ENCODE measurements around the gene B3GNT4.
"Not testable (repeated sequence)": the region's sequence is repeated elsewhere in the genome, so short reads cannot be mapped to it uniquely, and the experiment has no call there.

B3GNT4 gene

DNA sequence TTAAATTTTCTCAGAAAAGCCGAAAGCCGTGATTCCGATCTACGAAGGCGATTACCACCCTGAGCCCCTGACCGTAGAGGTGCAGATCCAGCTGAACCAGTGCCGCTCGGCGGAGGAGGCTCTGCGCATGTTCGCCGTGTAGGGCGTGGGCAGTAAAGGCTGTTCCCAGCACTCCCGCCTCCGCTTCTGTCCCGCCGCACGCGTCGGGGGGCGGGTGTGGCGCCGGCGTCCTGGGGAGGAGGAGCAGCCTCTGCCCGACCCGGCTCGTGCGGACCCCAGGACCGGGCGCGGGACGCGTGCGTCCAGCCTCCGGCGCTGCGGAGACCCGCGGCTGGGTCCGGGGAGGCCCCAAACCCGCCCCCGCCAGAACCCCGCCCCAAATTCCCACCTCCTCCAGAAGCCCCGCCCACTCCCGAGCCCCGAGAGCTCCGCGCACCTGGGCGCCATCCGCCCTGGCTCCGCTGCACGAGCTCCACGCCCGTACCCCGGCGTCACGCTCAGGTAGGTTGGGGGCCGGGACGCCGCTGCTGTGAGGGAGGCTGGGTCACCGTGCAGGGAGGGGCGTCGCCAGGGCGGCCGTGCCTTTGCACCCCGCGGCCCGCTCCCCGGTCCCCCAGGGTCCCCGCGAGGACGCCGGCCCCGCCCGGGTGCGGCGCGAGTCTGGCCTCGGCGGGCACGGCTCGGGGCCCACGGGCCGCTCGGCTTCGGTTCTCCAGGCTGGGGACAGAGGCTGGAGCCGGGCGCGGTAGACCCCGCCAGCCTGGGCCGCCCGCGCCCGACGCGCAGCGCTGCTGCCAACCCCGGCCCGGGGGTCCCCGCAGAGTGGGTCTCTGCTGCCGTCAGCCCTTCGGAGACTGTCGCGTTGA, at the start of gene B3GNT4:
B3GNT4 (plus strand) TSS at position 409 of the 866 bp plus-strand sequence. CDS start 910 bp downstream, outside the sequence.
- DNase-seq: peak; percentile 64 to 75

DNA sequence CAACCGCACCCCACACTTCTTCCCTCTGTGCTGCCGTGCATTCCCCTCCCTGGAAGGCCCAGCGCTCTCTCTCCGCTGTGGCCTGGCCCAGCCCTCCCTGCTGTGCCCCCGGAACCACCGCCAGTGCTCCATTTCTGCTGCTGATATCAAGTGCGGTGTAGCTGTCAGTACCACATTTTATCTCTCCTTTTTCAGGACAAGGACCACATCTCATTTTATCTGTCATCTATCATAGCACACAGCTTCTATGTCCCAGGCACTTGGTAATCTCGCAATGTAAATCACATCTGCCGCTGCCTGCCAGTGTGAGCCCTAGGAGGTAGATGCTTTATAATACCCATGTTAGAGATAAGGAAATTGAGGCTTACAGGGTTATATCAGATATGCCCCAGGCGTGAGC, 47.8 kb upstream of the B3GNT4 start:
- DNase-seq: no peak

DNA sequence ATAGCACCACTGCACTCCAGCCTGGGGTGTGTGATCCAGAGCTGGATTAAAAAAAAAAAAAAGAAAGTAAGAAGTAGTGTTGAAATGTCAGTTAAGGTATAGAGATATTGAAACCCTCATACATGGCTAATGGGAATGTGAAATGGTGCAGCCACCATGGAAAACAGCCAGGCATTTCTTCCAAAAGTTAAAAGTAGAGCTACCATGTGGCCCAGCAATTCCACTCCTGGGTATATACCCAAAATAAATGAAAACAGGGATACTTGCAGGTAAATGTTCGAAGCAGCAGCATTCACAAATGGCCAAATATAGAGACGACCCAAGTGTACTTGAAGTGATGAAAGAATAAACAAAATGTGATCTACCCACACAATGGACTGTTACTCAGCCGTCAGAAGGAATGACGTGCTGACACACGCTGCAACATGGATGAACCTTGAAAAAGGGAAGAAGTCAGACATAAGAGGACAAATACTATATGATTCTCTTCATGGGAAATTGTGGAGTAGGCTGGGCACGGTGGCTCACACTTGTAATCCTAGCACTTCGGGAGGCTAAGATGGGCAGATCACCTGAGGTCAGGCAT, 44.7 kb upstream of the B3GNT4 start:
- no peak for DNase-seq

DNA sequence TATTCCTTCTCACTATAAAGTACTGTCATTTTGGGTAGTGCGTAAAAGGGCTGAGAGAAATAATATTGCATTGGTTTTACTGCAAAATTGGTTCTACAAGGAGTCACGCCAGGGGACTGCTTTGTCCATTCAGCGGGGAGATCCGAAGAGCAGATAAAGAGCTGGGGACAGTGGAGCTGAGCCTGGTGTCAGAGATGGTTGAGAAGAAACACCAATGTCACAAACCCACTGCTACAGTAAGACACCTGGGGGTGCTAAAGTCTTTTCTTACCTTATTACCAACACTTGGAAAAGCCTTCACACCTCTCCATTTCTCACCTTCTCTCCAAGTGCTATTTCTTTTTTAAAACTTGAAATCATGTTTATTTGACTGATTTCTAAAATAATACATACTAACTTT, 43.6 kb upstream of the B3GNT4 start:
- DNase-seq: no peak

DNA sequence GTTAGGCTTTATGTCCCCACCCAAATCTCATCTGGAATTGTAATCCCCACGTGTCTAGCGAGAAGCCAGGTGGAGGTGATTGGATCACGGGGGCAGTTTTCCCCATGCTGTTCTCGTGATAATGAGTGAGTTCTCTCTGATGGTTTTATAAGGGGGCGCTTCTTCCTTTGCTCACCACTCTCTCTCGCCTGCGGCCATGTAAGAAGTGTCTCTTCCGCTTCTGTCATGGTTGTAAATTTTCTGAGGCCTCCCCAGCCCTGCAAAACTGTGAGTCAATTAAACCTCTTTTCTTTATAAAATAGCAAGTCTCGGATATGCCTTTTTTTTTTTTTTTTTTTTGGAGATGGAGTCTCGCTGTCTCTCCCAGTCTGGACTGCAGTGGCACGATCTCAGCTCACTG, 42.7 kb upstream of the B3GNT4 start:
- no peak for DNase-seq

DNA sequence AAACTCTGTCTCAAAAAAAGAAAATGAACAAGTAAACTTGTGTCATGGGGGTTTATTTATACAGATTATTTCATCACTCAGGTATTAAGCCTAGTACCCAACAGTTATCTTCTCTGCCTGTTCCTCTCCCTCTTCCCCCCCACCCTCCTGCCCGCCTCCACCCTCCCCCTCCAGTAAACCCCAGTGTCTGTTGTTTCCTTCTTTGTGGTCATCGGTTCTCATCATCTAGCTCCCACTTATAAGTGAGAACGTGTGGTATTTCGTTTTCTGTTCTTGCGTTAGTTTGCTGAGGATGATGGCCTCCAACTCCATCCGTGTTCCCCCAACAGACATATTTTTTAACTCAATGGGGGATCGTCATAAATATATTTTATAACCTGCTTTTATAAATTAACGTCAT, 41.8 kb upstream of the B3GNT4 start:
- DNase-seq: no peak

DNA sequence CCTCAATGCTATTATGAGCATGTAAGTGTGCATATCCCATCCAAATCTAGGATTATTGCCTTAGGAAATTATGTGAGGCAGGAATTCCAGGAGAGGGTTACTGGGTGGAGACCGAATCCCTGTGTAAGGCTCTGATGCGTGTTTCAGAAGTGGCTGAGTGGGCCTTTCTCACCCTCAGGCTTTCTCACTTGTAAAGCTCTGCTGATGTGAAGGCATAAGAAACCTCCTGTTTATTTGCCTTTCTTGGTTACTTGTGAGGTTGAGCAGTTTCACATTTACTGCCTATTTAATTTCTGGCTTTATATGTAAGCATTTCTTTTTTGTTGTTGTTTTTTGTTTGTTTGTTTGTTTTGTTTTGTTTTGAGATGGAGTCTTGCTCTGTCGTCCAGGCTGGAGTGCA, 40.5 kb upstream of the B3GNT4 start:
- DNase-seq: no peak

DNA sequence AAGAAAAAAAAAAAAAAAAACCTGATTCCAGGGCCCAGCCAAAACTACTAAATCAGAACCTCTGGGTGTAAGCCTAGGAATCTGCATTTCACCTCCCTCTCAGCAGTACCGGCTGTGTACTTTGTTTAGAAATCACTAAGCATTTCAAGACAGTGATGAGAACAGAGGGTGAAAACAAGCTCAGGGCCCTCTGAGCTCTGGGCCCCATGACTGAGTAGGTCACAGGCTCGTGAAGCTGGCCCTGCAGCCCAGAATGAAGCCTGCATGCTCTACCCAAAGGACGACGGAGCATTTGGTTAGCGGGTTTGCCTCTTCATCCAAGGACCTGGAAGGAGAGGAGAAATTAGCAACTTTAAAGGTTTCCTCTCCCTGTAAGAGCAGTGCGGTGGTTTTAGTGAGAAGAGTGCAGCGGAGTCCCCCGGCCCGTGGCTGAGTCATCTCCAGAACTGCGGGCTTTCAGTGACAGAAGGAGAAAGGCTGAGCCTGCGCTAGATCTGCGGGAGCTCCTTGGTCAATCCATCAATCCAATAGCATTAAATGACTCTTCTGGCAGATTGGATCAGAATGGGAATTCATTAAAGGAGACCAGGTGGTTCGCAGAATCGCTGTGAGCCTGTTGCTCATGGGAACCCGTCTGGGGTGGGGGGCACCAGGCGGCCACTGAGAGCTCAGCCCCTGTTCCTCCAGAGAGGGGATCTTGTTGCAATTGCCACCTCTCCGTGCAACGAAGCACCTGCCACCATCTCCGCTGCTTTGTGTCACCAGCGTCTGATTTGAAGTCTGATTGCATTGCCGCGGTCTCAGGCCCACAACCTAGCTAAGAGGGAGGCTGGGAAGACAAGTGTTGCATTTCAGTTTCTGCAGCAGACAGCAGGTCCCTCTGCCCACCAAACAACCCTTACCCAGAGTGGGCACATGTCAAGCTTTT, 36.8 kb upstream of the B3GNT4 start:
- peak; percentile 51 to 61 for DNase-seq

DNA sequence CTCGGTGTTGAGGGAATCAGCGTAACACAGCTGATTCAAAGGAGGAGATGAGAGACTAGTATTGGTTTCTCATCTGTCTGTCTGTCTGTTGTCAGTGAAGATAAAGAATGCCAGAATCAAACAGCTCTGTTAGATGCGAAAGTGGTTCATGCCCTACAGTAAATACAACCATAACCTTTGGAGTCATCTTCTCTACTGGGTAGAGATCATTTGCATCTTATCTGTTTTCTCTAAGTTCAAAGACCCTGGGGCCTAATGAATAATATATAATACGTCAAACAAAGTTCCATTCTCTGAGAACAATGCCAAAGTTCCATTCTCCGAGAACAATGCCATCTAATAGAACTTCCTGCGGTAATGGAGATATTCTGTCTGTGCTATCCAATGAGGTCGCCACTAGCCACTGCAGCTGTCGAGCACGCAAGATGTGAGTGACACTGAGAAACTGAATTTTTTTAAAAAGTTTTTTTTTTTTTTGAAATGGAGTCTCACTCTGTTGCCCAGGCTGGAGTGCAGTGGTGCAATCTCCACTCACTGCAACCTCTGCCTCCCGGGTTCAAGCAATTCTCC, 36.1 kb upstream of the B3GNT4 start:
- no peak for DNase-seq

DNA sequence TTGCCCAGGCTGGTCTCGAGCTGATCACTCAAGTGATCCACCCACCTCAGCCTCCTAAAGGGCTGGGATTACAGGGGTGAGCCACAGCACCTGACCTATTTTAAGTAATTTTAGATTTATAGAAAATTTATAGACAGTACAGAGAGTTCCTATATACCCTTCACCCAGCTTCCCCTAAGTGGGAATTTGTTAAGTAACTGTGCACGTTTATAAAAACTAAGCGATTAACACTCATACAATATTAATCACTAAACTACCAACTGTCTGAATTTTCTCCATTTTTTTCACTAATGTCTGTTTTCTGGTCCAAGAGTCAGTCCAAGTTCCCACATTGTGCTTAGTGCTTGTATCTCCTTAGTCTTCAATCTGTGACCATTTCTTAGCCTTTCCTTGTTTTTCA, 35.0 kb upstream of the B3GNT4 start:
- no peak for DNase-seq

DNA sequence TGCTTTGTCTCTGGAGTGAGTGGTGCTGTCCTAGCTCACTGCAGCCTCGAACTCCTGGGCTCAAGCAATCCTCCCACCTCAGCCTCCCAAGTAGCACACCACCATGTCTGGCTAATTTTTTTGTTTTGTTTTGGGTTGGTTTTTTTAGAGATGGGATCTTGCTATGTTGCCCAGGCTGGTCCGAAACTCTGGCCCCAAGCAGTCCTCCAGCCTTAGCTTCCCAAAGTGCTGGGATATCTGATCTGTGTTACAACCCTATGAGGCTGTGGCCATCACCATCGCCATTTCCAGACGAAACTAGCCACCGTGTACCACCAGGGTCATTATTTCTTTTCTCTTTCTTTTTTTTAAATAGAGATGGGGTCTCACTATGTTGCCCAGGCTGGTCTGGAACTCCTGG, 32.1 kb upstream of the B3GNT4 start:
- DNase-seq: no peak

DNA sequence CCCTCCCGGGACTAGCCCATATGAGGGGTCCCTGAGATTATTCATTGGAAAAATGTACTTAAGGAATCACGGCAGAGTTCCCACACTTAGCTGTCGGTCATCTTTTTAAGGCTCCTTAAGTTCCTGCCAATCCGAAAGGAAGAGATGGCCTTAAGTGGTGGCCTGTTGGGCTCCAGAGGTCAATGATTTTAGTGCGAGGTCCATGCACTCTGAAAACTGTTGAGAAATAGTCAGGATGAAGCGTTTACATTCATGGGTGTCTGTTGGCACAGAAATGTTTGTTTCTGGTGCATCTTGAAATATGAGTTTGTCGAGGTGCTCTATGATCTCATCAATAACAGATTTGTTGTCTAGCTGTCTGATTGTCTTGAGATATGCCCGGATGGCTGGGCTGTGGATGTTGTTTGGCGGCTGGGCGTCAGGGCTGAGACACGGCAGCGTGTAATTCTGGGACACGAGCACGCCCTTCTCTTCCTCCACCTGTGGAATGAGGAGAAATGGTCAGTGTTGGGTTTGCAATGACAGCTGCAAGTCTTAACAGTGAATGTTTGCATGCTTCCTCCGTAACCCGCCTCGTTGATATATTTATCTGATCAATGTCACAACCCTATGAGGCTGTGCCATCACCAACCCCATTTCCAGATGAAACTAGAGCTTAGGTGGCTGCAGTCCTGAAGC, 31.1 kb upstream of the B3GNT4 start:
- no peak for DNase-seq

DNA sequence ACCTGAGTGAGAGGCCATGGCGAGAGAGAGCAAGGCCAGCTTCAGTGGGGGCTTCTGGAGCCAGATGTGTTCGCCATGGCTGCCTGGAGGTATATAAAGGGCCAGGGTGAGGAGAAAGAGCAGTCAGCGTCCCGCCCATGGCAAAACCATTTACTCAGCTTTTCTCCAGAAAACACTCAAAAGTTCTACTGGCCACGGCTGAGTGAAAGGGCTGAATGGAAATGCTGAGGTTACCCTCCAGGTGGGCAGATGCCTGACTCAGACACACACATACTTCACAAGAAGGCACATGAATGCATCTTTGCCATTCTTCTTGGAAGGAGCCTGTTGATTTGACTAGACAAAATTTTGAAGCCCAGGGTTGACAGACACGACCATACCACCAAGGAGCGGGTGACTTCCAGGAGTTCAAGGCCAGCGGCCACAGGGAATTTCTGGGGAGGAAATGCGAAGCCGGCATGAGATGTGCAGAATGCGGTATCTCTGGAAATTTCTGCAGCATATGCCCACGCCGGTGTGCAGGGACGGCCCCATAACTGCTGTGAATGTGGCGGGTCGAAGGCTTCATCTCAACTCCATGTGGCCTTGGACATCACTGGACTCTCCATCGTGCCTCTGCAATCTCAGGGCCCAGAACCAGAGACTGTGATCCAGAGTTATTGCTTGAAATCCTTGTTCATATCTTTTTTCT, 29.2 kb upstream of the B3GNT4 start, which contains the start of gene IL31:
IL31 (minus strand) TSS at position 67 of the 691 bp plus-strand sequence; CDS start at position 18, 49 bp downstream.
- peak in 1 of 2 donors; percentile 20 for DNase-seq

DNA sequence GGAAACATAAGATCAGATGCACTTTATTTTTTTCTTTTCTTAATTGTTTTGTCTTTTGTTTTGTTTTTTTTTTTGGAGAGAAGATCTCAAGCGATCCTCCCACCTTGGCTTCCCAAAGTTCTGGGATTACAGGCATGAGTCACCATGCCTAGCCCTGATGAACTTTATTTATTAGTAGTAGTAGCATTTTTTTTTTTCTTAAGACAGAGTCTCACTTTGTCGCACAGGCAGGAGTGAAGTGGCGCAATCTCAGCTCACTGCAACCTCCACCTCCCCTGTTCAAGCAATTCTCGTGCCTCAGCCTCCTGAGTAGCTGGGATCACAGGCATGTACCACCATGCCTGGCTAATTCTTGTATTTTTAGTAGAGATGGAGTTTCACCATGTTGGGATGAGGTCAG, 27.0 kb upstream of the B3GNT4 start:
- DNase-seq: not testable (repeated sequence)

DNA sequence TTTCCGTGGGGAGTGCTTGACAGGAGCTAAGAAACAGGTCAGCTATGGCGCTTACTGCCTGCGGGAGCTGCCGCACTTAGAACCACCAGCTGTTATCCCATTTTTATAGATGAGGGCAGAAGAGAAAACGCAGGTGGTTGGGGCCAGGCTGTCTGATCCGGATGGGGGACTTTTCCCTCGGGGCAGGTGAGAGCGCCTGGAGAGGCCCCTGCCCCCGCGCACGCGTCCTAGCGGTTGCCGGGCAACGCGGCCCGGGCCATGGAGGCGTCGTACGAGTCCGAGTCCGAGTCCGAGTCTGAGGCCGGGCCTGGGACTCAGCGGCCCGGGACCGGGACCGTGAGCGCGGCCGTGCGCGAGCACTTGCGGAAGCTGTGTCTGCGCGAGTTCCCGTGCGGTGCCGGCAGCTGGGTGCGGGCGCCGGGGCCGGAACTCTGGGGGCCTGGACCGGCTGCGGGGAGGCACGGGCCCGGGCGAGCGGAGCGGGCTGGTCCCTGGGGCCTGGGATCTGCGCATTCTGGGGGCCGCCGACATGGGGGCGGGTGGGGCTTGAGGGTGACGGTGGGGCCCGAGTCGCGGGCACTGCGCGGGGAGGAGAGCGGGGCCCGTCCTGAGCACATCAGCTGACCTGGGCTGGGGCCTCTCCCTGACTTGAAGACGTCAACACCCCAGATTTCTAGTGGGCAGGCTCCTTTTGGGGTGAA, 20.5 kb upstream of the B3GNT4 start, which contains the start of gene LRRC43:
LRRC43 (plus strand) TSS at position 237 of the 701 bp plus-strand sequence; CDS start at position 259, 22 bp downstream.
- DNase-seq: peak; percentile 42 to 46

DNA sequence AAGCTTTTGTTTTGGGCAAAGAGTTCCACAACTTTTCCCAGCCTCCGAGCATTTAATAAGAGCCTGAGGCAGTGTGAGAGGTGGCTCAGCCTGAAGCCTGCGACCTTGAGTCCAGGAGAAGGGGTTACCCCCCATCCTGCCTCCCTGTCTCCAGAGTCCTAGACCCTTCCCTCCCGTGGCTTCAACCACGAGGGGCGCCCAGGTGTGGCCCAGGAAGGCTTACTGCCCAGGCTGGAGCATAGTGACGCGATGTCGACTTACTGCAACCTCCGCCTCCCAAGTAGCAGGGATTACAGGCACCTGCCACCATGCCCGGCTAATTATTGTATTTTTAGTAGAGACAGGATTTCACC, 19.9 kb upstream of the B3GNT4 start:
- DNase-seq: no peak

DNA sequence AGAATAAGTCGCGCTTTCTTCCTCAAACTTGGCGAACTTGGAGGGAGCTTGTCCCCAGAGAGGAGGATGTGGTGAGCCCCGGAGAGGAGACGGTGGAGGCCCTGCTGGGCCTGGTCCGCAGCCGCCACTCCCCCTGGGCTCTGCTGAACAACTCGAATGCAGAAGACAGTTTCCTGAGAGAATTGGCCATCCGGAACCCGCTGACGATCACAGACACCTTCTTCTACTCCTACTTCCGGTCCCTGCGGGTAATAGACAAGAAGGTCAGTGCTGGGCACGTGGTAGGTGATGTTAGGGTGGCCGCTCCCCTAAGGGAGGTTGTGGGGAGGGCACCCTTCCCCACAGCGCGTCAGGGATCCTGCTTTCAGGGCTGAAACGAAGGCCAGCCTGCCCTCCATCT, 19.0 kb upstream of the B3GNT4 start:
- DNase-seq: no peak

DNA sequence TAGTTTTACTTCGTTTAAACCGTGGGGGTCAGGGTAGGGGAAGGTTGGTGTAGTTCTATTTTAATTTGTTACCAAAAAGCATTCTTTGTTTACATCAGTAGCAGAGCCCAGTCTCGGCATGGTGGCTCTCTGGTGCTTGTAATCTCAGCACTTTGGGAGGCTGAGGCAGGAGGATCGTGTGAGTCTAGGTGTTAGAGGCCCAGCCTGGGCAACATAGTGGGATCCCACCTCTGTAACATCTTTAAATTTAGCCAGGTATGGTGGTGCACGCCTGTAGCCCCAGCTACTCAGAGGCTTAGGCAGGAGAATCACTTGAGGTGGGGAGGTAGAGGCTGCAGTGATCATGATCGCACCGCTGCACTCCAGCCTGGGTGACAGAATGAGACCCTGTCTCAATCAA, 18.4 kb upstream of the B3GNT4 start:
- DNase-seq: no peak

DNA sequence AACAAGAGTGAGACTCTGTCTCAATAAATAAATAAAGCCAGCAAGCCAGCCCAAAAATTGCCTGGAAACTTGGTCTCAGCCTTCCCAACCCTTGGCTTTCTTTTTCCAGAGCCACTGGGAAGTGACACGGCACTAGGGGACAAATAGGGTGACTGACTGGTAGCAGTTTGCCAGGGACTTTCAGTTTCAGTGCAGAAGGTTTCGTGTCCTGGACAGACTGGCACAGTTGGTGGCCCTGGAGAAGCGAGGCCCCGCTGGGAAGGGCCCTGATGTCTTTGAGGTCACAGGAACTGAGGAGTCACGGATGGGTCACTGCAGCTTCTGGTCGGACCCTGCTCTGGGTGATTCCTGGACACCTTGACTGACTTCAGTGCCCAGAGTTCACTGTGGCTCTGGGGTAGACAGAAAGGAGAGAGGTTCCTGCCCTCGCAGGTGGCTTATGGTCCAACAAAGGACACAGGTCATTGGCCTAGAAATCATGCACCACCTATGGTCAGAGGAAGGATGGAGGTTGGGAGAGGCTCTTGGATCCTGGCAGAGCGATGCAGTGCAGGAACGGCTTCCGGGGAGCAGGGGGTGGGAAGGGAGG, 17.9 kb upstream of the B3GNT4 start:
- no peak for DNase-seq

DNA sequence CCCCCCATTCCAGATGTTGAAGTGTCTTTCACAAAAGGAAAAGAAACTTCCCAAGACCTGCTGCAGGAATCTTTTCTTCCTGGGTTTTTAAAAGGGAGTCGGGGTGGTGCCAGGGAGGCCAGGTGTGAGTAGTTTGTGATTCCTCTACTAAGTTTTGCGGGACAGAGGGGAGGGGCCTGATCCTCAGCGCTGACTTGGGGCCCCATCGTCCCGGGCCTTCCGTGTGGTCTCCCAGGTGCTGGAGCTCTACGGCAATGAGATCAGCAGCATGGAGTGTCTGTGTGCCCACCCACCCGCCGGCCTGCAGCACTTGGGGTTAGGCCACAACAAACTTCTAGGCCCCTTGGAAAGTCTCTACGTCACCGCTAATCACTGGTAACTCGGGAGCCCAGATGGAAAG, 16.0 kb upstream of the B3GNT4 start:
- no peak for DNase-seq
